A549 (cell line): ENCODE measurements around the gene SYNDIG1L.

Experiments
- CHD2 ChIP-seq: fragments of 150-350 bp; IDR thresholded peaks from 2 replicates; pipeline ENCODE4 v1.6.1; 2014; ENCODE audit warnings: low read length; ENCODE audit not compliant: partially characterized antibody
- CHD4 ChIP-seq: fragments of 200-600 bp; sonication (generic); IDR thresholded peaks from 2 replicates; pipeline ENCODE4 v1.6.1; 2016; ENCODE audit warnings: antibody characterized with exemption, mild to moderate bottlenecking, borderline replicate concordance
- CTCF ChIP-seq: fragments of >200 bp; sonication (Bioruptor Twin); formaldehyde crosslinking; IDR thresholded peaks from 3 replicates; pipeline ENCODE4 v1.5.1; 2016
- HDAC2 ChIP-seq: fragments of 200-600 bp; sonication (generic); IDR thresholded peaks from 2 replicates; pipeline ENCODE4 v1.6.1; 2016
- JUNB ChIP-seq: fragments of >200 bp; sonication (Bioruptor Twin); formaldehyde crosslinking; IDR thresholded peaks from 2 replicates; pipeline ENCODE4 v1.6.1; 2016
- MAZ ChIP-seq: fragments of 150-350 bp; IDR thresholded peaks from 2 replicates; pipeline ENCODE4 v1.6.1; 2014; ENCODE audit warnings: antibody characterized with exemption, low read depth, low read length, borderline replicate concordance
- SMC3 ChIP-seq: fragments of >200 bp; sonication (Bioruptor Twin); formaldehyde crosslinking; IDR thresholded peaks from 3 replicates; pipeline ENCODE4 v1.6.1; 2018; ENCODE audit warnings: inconsistent platforms

GRCh38 chr14:74421981-74422380 is 4.0 kb downstream of the SYNDIG1L start:
- TF ChIP-seq CHD2: no peak
- no peak for TF ChIP-seq CTCF
- TF ChIP-seq JUNB: no peak
- TF ChIP-seq HDAC2: no peak
- TF ChIP-seq MAZ: no peak
- TF ChIP-seq SMC3: no peak
- no peak for TF ChIP-seq CHD4
